ENCODE results near the gene ADPRM. TPM values are rescaled to one million over a fixed set of nuclear protein-coding genes. Genes with fewer than 3 reads are reported as not detected.

Gene ADPRM
- total and polyA plus RNA-seq, 2 donors (not counting 3 experiments of a cell fraction or from before 2014, with no cell fraction given) = 7.4 to 7.6 TPM

- Histone ChIP-seq H2AFZ (ENCODE audit: low read depth, low read length) (no peak overlapping the region), H3K27ac (ENCODE audit: insufficient read depth, low read depth, low read length) (no peak overlapping the region), H3K9ac (replicated peaks; ENCODE audit: extremely low read depth, insufficient read depth, low read length) (no peak overlapping the region), H3K9me3 (replicated peaks; ENCODE audit: control insufficient read depth, insufficient read depth, low read length) (no peaks in the 10 kb centered on the region), H3K79me2 (ENCODE audit: control insufficient read depth, insufficient read depth, low read length) (no peaks in the 10 kb centered on the region), H3K27me3 (ENCODE audit: control insufficient read depth in 2 of 2, insufficient read depth in 2 of 2, low read length in 2 of 2) (no peaks in the 10 kb centered on the region), H3K9me1 (replicated peaks; ENCODE audit: control insufficient read depth, extremely low read depth, insufficient read depth, low read length) (no peaks in the 10 kb centered on the region), H3K4me2 (ENCODE audit: insufficient read depth, low read length) (no peak overlapping the region), H3K4me1 (ENCODE audit: control insufficient read depth, extremely low read depth, insufficient read depth, low read length) (no peaks in the 10 kb centered on the region), H3K4me3 (replicated peaks in 1 of 3; ENCODE audit: insufficient read depth in 1 of 3, low read depth in 1 of 3, low read length in 3 of 3) (no peak overlapping the region), H3K36me3 (ENCODE audit: control insufficient read depth in 2 of 2, extremely low read depth in 1 of 2, insufficient read depth in 2 of 2, low read length in 2 of 2) (no peaks in the 10 kb centered on the region), H4K20me1 (replicated peaks; ENCODE audit: control insufficient read depth, extremely low read depth, insufficient read depth, low read length) (no peaks in the 10 kb centered on the region)
- intact Hi-C loops (cut with micrococcal nuclease) = no loop called here
- FAIRE-seq (no peak), DNase-seq (ENCODE audit: low read depth, low spot score) (no peak)
- ChIA-PET CTCF (interaction anchor here (0.9 to 1.2 kb wide), 3 partner anchors 11 to 31 kb away, joined by 3 to 6 read pairs (median 4); no protein-coding TSS in a partner anchor), POLR2A (no interaction called here)
- TF ChIP-seq CTCF (IDR thresholded peaks at IDR 0.05; ENCODE audit: extremely low read depth in 1 of 2, insufficient read depth in 1 of 2, low read depth in 1 of 2, low read length in 2 of 2) (no peak), POLR2A (IDR thresholded peaks at IDR 0.05; ENCODE audit: low read depth, low read length) (no peak), MAX (IDR thresholded peaks at IDR 0.05; ENCODE audit: insufficient read depth, insufficient read length) (no peak), POLR2AphosphoS5 (IDR thresholded peaks at IDR 0.05; ENCODE audit: insufficient read depth, low read depth, low read length) (no peak)
- no TSS peak for BruUV-seq (replicated peaks)
- dilution Hi-C loops (cut with MboI; ENCODE audit: extremely low pct_ligation_motif_present, low sequenced_read_pairs) = no loop called here
Observed at GRCh38 chr17:10652984-10653659, 44.3 kb upstream of the ADPRM start.

GRCh38 chr17:10653987-10654386 is 43.4 kb upstream of the ADPRM start:
- no peaks in the 10 kb centered on the region for H3K9me1 ChIP-seq (replicated peaks; ENCODE audit: control insufficient read depth, extremely low read depth, insufficient read depth, low read length)
- ChIA-PET POLR2A (no interaction called here), CTCF (interaction anchor here (0.6 to 3.0 kb wide), 6 partner anchors 7 to 1329 kb away, joined by 3 to 17 read pairs (median 4); no protein-coding TSS in a partner anchor)
- intact Hi-C loops (cut with micrococcal nuclease) = no loop called here
- no TSS peak for BruUV-seq (replicated peaks)
- H3K36me3 ChIP-seq (ENCODE audit: control insufficient read depth in 2 of 2, extremely low read depth in 1 of 2, insufficient read depth in 2 of 2, low read length in 2 of 2) = no peaks in the 10 kb centered on the region
- H3K4me2 ChIP-seq (ENCODE audit: insufficient read depth, low read length) = no peak overlapping the region
- H2AFZ ChIP-seq (ENCODE audit: low read depth, low read length) = no peak overlapping the region
- no peak for FAIRE-seq
- no peaks in the 10 kb centered on the region for H3K9me3 ChIP-seq (replicated peaks; ENCODE audit: control insufficient read depth, insufficient read depth, low read length)
- H3K4me3 ChIP-seq (replicated peaks in 1 of 3; ENCODE audit: insufficient read depth in 1 of 3, low read depth in 1 of 3, low read length in 3 of 3) = no peak overlapping the region
- dilution Hi-C loops (cut with MboI; ENCODE audit: extremely low pct_ligation_motif_present, low sequenced_read_pairs) = no loop called here
- H4K20me1 ChIP-seq (replicated peaks; ENCODE audit: control insufficient read depth, extremely low read depth, insufficient read depth, low read length) = no peaks in the 10 kb centered on the region
- H3K9ac ChIP-seq (replicated peaks; ENCODE audit: extremely low read depth, insufficient read depth, low read length) = no peak overlapping the region
- H3K79me2 ChIP-seq (ENCODE audit: control insufficient read depth, insufficient read depth, low read length) = no peaks in the 10 kb centered on the region
- DNase-seq (ENCODE audit: low read depth, low spot score) = no peak
- H3K27me3 ChIP-seq (ENCODE audit: control insufficient read depth in 2 of 2, insufficient read depth in 2 of 2, low read length in 2 of 2) = no peaks in the 10 kb centered on the region
- no peak overlapping the region for H3K27ac ChIP-seq (ENCODE audit: insufficient read depth, low read depth, low read length)
- no peaks in the 10 kb centered on the region for H3K4me1 ChIP-seq (ENCODE audit: control insufficient read depth, extremely low read depth, insufficient read depth, low read length)
- TF ChIP-seq MAX (IDR thresholded peaks at IDR 0.05; ENCODE audit: insufficient read depth, insufficient read length) = no peak
- TF ChIP-seq POLR2A (IDR thresholded peaks at IDR 0.05; ENCODE audit: low read depth, low read length) = no peak
- TF ChIP-seq FOS (IDR thresholded peaks at IDR 0.05; ENCODE audit: borderline replicate concordance, insufficient read depth, low read length) = no peak
- TF ChIP-seq CTCF (IDR thresholded peaks at IDR 0.05; ENCODE audit: extremely low read depth in 1 of 2, insufficient read depth in 1 of 2, low read depth in 1 of 2, low read length in 2 of 2) = no peak
- TF ChIP-seq EZH2 (IDR thresholded peaks at IDR 0.05; ENCODE audit: borderline replicate concordance, low read depth, low read length, severe bottlenecking) = no peak
- TF ChIP-seq JUN (IDR thresholded peaks at IDR 0.05; ENCODE audit: borderline replicate concordance, insufficient read depth, insufficient read length, low read depth) = no peak
- no peak for TF ChIP-seq GATA2 (IDR thresholded peaks at IDR 0.05; ENCODE audit: insufficient read depth, insufficient read length, low read depth, low read length)
- no peak for TF ChIP-seq POLR2AphosphoS5 (IDR thresholded peaks at IDR 0.05; ENCODE audit: insufficient read depth, low read depth, low read length)
- TF ChIP-seq MYC (IDR thresholded peaks at IDR 0.05; ENCODE audit: low read depth, low read length) = no peak

Measured in endothelial cell of umbilical vein (primary cell).